Neural progenitor cell (in vitro differentiated cells): ENCODE measurements around the gene HERC6. TPM values are rescaled to one million over a fixed set of nuclear protein-coding genes. Genes with fewer than 3 reads are reported as not detected.

Experiments used
- DNase-seq: peaks from one replicate; pipeline ENCODE4 v3.0.0-alpha.2; 2016; ENCODE audit warnings: low spot score
- H2AFZ ChIP-seq: fragments of 200-600 bp; sonication (generic); replicated peaks from 2 replicates; pipeline ENCODE4 v1.6.1; 2016; ENCODE audit warnings: antibody characterized with exemption
- H3F3A ChIP-seq: fragments of 200-600 bp; sonication (generic); 2 replicates; pipeline ENCODE4 v1.6.1; 2016; ENCODE audit warnings: antibody characterized with exemption, low read depth
- H3K27ac ChIP-seq: fragments of 200-600 bp; sonication (generic); 2 replicates; pipeline ENCODE4 v1.5.1; 2016; ENCODE audit warnings: mild to moderate bottlenecking
- H3K27me3 ChIP-seq: fragments of 200-600 bp; sonication (generic); 2 replicates; pipeline ENCODE4 v1.6.1; 2016; ENCODE audit warnings: mild to moderate bottlenecking, moderate library complexity
- H3K36me3 ChIP-seq: fragments of 200-600 bp; sonication (generic); 2 replicates; pipeline ENCODE4 v1.5.1; 2016
- H3K4me1 ChIP-seq: fragments of 200-600 bp; sonication (generic); 2 replicates; pipeline ENCODE4 v1.6.1; 2016; ENCODE audit warnings: mixed run types
- H3K4me2 ChIP-seq: fragments of 200-600 bp; sonication (generic); 2 replicates; pipeline ENCODE4 v1.6.1; 2016
- H3K4me3 ChIP-seq: fragments of 200-600 bp; sonication (generic); 2 replicates; pipeline ENCODE4 v1.5.1; 2016
- H3K79me2 ChIP-seq: fragments of 200-600 bp; sonication (generic); 2 replicates; pipeline ENCODE4 v1.6.1; 2016; ENCODE audit warnings: low read depth
- H3K9ac ChIP-seq: fragments of 200-600 bp; sonication (generic); 2 replicates; pipeline ENCODE4 v1.6.1; 2016
- H3K9me3 ChIP-seq: fragments of 200-600 bp; sonication (generic); 2 replicates; pipeline ENCODE4 v1.5.1; 2016; ENCODE audit warnings: low read depth
- H4K20me1 ChIP-seq: fragments of 200-600 bp; sonication (generic); 2 replicates; pipeline ENCODE4 v1.6.1; 2016; ENCODE audit warnings: low read depth
- H3K27ac Mint-ChIP-seq: 3 replicates; pipeline ENCODE4 v1.8.0; 2021; ENCODE audit warnings: mixed read lengths
- H3K27me3 Mint-ChIP-seq: 2 replicates; pipeline ENCODE4 v1.8.0; 2022; ENCODE audit warnings: low read depth, mild to moderate bottlenecking, inconsistent platforms, moderate library complexity, mixed read lengths; ENCODE audit not compliant: insufficient read depth
- H3K36me3 Mint-ChIP-seq: 3 replicates; pipeline ENCODE4 v1.8.0; 2021; ENCODE audit warnings: mixed read lengths
- H3K4me1 Mint-ChIP-seq: 3 replicates; pipeline ENCODE4 v1.8.0; 2021; ENCODE audit warnings: mixed read lengths
- H3K4me3 Mint-ChIP-seq: 3 replicates; pipeline ENCODE4 v1.8.0; 2021; ENCODE audit warnings: mild to moderate bottlenecking, moderate library complexity, mixed read lengths
- H3K9me3 Mint-ChIP-seq: 3 replicates; pipeline ENCODE4 v1.8.0; 2020; ENCODE audit warnings: mixed read lengths
- CTCF ChIP-seq: fragments of 200-600 bp; sonication (generic); IDR thresholded peaks from 2 replicates; pipeline ENCODE4 v1.5.1; 2017; ENCODE audit warnings: antibody characterized with exemption, mild to moderate bottlenecking
- EZH2 ChIP-seq: fragments of 200-600 bp; sonication (generic); IDR thresholded peaks from 2 replicates; pipeline ENCODE4 v1.6.1; 2017; ENCODE audit warnings: antibody characterized with exemption, mild to moderate bottlenecking, moderate library complexity
- EZH2phosphoT487 ChIP-seq: fragments of 200-600 bp; sonication (generic); IDR thresholded peaks from 2 replicates; pipeline ENCODE4 v1.6.1; 2017; ENCODE audit warnings: antibody characterized with exemption
- total RNA-seq: library from RNA; depleted of rRNA; stranded (reverse); fragments of >200 nt; gene quantifications from 2 replicates; pipeline ENCODE4 v1.2.3, GENCODE V29; 2015; ENCODE audit warnings: low replicate concordance

Gene HERC6
- total RNA-seq, 1 donor from 2014 or later, result 0.24 TPM

DNA sequence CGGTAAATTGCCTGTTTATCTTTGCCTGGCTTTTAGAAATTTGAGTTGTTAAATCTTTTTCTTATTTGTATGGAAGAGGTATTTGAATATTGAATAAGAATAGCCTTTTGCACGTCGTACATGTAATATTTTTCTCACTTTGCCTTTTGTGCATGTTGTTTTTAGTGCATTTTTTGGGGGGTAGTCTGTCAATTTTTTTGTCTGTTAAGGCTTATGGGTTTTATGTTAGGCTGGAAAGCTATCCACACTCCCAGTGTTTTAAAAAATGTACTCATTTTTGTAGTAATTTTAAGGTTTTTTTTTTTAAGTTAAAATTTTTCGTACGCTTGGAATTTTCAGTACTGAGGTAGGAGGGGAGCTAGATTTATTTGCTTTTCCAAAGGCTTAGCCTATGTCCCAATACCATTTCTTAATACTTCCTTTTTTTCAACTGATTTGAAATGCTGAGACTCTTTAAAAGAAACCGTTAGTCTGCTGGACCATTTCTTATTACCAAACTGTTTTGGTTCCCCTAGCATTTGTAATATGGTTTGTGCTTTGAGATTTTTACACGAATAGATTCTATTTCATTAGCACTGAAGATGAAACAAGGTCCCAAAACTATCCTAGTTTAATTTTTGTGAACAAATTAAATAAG is 79.6 kb downstream of the HERC6 start:
- TF ChIP-seq EZH2, result peak; percentile 35
- peak; percentile 6 for TF ChIP-seq EZH2phosphoT487
- no peak for TF ChIP-seq CTCF
- no peak overlapping the region for H3K27ac ChIP-seq
- H3K27me3 ChIP-seq, result peaks cover 36% of the 10 kb centered on the region
- H2AFZ ChIP-seq, result no peak overlapping the region
- no peaks in the 10 kb centered on the region for H3K79me2 ChIP-seq
- H3K9me3 Mint-ChIP-seq, result peaks cover 2% of the 10 kb centered on the region
- H3K4me2 ChIP-seq, result peak overlapping the region; percentile 74
- no peaks in the 10 kb centered on the region for H4K20me1 ChIP-seq
- H3K9me3 ChIP-seq, result no peaks in the 10 kb centered on the region
- peaks cover 4% of the 10 kb centered on the region for H3K4me1 ChIP-seq
- H3K4me1 Mint-ChIP-seq, result peaks cover 6% of the 10 kb centered on the region
- peaks cover 25% of the 10 kb centered on the region for H3K27me3 Mint-ChIP-seq
- H3K4me3 ChIP-seq, result peak overlapping the region; percentile 45
- no peak overlapping the region for H3K27ac Mint-ChIP-seq
- H3K36me3 ChIP-seq, result no peaks in the 10 kb centered on the region
- no peaks in the 10 kb centered on the region for H3K36me3 Mint-ChIP-seq
- no peak for DNase-seq
- peak overlapping the region; percentile 82 for H3K4me3 Mint-ChIP-seq
- H3K9ac ChIP-seq, result no peak overlapping the region
- peaks cover 23% of the 10 kb centered on the region for H3F3A ChIP-seq

GRCh38 chr4:88465653-88466192 is 87.1 kb downstream of the HERC6 start:
- H3K27me3 ChIP-seq, result no peaks in the 10 kb centered on the region
- H4K20me1 ChIP-seq, result no peaks in the 10 kb centered on the region
- H3K4me3 ChIP-seq, result no peak overlapping the region
- no peak overlapping the region for H2AFZ ChIP-seq
- no peak for DNase-seq
- Mint-ChIP-seq H3K27ac (no peak overlapping the region), H3K36me3 (no peaks in the 10 kb centered on the region), H3K4me1 (no peaks in the 10 kb centered on the region), H3K9me3 (no peaks in the 10 kb centered on the region), H3K27me3 (no peaks in the 10 kb centered on the region), H3K4me3 (no peak overlapping the region)
- H3K9ac ChIP-seq, result no peak overlapping the region
- no peak overlapping the region for H3K4me2 ChIP-seq
- no peak overlapping the region for H3K27ac ChIP-seq
- no peaks in the 10 kb centered on the region for H3K9me3 ChIP-seq
- no peaks in the 10 kb centered on the region for H3K36me3 ChIP-seq
- no peaks in the 10 kb centered on the region for H3F3A ChIP-seq
- no peak for TF ChIP-seq EZH2
- no peak for TF ChIP-seq CTCF
- TF ChIP-seq EZH2phosphoT487, result no peak
- no peaks in the 10 kb centered on the region for H3K79me2 ChIP-seq
- H3K4me1 ChIP-seq, result no peaks in the 10 kb centered on the region

DNA sequence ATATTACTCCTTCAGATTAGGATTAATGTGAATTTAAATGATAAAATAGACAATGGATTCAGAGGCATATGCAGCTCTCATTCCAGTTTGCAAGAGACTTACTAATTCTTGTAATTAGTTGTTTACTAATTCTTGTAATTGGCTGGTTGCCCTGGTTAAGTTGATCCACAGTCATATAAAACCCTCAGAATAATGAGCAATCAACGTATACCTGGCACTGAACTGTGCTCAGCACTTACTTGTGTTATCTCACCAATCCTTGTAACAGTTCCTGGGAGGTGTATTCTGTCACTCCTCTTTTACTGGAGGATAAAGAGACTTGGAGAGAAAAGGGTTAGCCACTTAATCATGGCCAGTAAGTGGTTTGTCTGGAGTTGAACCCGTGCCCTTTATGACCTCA is 88.7 kb downstream of the HERC6 start:
- Histone ChIP-seq H2AFZ (no peak overlapping the region), H3K27me3 (no peaks in the 10 kb centered on the region), H3K36me3 (no peaks in the 10 kb centered on the region), H3K4me1 (no peaks in the 10 kb centered on the region), H3K9me3 (no peaks in the 10 kb centered on the region), H3K27ac (no peak overlapping the region), H3K4me2 (no peak overlapping the region), H3K4me3 (no peak overlapping the region), H3F3A (no peaks in the 10 kb centered on the region), H4K20me1 (no peaks in the 10 kb centered on the region), H3K9ac (no peak overlapping the region), H3K79me2 (no peaks in the 10 kb centered on the region)
- Mint-ChIP-seq H3K27ac (no peak overlapping the region), H3K9me3 (no peaks in the 10 kb centered on the region), H3K36me3 (no peaks in the 10 kb centered on the region), H3K4me3 (no peak overlapping the region), H3K27me3 (no peaks in the 10 kb centered on the region), H3K4me1 (no peaks in the 10 kb centered on the region)
- TF ChIP-seq EZH2, result no peak
- no peak for TF ChIP-seq CTCF
- TF ChIP-seq EZH2phosphoT487, result no peak
- DNase-seq, result peak; percentile 16
